T47D (cell line): ENCODE results near the gene LRRN2.

Experiments
- DNase-seq, 2 experiments: peaks; one replicate each; pipeline versions ENCODE4 v3.0.0 to v3.0.0-alpha.2; 2011 to 2012; ENCODE audit warnings: low read depth in 1 of 2, low spot score in 1 of 2
- JUND ChIP-seq: IDR thresholded peaks from 2 replicates; pipeline ENCODE4 v1.6.1; 2012; ENCODE audit warnings: low read depth
- in situ Hi-C: cut with HindIII; loops from 2 replicates; pipeline ENCODE4 v1.10.0; 2016; ENCODE audit warnings: low sequenced_read_pairs, low pct_unique_long_range_greater_than_20kb

LRRN2 gene

DNA sequence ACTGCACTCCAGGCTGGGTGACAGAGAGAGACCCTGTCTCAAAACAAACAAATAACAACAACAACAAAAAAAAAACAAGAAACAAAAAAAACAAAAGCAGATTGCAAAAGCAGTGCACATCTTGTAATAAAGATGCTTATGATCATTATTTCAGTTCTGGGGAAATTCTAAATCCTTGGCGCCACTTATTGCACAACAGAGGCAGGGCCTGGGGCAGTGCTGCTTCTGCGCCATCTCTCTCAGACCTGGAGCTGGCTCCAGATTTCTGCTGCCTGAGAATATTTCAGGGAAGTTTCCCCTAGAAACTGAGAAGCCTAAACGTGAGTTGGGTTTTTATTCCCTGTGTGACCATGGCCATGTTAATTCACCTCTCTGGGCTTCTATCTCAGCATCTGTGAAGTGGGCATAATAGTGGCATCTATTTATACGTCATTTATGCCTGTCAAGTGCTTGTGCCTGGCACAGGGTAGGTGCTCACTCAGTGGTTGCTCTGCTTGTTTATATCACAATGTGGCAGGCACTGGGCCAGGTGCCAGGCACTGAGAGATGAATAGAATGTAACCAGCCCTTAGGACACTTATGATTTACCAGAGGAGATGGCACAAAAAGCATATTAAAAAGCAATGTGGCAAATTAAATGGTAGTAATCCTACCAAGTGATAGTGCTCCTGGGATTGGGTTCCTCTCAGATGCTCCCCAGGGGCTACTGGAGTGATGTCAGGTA is 101.5 kb downstream of the LRRN2 start:
- in situ Hi-C loops, result no loop called here

DNA sequence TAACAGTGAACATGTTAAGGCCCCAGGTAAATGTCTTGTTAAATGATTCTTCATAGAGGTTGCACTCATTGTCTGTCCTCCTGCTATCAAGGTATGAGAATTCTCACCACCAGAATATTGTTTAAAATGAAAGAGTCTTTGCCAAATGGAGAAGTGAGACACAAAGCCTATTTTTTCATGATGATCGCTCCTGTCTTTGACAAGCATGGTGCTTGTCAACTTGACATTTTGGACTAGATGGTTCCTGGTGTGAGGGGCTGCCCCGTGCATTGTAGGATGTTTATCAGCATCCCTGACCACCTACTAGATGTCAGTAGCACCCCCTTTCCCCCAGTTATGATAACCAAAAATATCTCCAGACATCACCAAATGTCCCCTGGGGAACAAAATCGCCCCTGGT is 103.8 kb downstream of the LRRN2 start:
- TF ChIP-seq JUND, result no peak
- DNase-seq, result no peak
- in situ Hi-C loops, result no loop called here

More for the DNA sequence above, 101.5 kb downstream of the LRRN2 start:
- no peak for DNase-seq
- no peak for TF ChIP-seq JUND

DNA sequence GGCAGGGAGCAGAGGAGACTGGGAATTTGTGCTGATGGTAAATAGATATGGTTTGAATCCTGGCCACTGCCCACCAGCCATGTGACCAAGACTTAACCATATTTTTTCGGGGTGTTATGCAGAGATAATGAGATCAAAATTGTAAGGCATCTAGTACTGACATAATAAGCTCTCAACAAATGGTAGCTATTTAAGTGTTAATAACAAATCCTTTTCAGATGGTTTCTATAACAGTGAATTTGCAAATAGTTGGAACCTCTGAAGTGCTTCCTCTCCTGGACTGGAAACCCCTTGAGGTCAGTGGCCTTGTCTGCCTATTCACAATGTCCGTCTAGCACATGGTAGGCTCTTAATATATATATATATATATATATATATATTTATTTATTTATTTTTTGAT is 104.7 kb downstream of the LRRN2 start:
- in situ Hi-C loops, result no loop called here
- no peak for TF ChIP-seq JUND
- no peak for DNase-seq

DNA sequence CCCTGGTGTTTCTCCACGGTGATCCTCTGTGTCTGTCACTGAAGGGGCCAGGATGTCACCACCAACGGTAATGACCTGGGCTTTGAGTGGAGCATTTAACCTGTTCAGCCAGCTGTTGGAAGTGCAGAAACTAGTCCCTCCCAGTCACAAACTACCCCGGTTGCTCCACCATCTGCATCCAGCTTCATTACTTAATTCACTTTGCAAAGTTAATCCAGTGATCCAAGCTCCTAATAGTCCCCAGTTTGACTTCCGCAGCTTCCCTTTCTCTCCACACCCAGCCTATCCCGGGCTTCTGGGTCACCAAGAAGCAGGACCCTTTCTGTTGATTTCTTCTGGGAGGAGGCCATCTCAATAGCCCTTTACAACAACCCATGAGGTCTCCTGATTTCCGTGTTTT is 105.9 kb downstream of the LRRN2 start:
- no peak for TF ChIP-seq JUND
- in situ Hi-C loops, result no loop called here
- DNase-seq, result no peak

DNA sequence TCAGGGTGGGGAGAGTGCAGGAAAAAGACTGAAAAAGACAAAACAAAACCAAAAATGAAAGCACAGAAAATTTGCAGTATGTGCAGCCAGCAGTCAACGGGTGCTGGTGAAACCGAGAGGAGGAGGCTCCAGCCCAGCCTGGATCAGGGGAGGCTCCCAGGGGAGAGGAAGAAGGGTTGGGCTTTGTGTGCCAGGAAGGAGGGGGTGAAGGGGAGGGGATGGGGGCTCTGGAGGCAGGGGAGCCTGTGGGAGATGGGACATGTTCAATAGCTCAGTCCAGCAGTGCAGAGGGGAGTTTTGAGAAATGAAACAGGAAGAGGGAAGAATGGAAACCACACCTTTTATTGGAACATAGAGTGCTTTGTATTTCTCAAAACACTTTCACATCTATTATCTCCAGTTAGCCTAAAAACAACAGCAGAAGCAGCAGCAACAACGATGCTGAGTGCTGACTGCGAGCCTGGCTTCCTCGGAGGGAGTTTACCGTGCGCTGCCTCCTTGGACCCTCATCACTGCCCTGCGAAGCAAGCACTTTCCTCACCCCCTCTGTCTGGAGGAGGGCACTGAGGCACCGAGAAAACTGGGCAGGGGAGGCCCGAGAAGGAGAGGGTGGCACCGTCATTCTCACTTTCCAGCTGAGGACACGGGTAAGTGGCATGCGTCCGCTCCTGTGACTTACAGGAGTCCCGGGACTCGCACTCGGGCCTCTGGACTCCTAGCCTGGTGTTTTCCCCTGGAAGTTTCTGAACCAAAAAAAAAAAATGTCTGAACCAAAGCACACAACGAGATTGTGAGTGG is 106.5 kb downstream of the LRRN2 start:
- no peak for TF ChIP-seq JUND
- in situ Hi-C loops, result no loop called here
- DNase-seq, result no peak

DNA sequence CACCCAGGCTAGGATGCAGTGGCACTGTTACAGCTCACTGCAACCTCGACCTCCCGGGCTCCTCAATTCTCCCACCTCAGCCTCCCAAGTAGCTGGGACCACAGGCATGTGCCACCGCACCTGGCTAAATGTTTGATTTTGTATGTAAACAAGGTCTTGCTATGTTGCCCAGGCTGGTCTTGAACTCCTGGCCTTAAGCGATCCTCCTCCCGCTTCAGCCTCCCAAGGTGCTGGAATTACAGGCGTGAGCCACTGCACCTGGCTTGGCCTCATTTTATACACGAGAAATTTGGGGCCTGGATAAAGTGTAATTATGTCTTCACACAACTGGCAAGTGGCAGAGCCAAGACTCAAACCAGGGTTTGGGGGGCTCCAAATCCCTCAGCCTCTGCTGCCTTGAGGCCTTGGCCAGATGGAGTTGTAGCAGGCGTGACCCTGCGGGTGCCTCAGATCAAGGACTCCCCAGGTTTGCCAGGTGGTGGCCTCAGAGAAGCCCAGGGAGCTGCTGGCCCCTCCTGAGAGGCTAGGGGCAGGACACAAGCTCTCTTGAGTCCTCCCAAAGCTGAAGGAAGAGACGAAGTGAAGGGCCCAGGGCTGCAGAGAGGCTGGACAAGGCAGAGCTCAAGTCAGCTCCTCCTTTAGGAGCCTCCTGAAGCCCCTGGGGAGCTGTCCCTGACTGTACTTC is 107.6 kb downstream of the LRRN2 start:
- no peak for TF ChIP-seq JUND
- in situ Hi-C loops, result no loop called here
- DNase-seq, result no peak

DNA sequence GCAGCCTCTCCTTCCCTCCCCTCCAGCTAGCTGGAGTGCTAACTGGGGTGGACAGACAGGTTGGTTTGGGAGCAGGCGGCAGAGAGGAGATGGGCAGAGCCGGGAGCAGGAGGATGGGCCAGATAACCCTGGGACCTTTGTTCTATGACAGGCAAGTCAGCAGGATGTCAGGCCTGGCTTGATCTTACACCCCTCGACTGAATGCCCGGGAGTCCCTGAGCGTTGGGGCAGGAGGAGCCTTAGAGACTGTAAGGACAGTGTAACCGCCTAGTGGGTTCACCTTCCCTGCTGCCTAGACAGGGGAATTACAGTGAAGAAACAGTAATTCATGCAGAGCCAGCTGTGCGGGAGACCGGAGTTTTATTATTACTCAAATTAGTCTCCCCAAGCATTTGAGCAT is 109.1 kb downstream of the LRRN2 start:
- DNase-seq, result no peak
- TF ChIP-seq JUND, result no peak
- in situ Hi-C loops, result no loop called here

DNA sequence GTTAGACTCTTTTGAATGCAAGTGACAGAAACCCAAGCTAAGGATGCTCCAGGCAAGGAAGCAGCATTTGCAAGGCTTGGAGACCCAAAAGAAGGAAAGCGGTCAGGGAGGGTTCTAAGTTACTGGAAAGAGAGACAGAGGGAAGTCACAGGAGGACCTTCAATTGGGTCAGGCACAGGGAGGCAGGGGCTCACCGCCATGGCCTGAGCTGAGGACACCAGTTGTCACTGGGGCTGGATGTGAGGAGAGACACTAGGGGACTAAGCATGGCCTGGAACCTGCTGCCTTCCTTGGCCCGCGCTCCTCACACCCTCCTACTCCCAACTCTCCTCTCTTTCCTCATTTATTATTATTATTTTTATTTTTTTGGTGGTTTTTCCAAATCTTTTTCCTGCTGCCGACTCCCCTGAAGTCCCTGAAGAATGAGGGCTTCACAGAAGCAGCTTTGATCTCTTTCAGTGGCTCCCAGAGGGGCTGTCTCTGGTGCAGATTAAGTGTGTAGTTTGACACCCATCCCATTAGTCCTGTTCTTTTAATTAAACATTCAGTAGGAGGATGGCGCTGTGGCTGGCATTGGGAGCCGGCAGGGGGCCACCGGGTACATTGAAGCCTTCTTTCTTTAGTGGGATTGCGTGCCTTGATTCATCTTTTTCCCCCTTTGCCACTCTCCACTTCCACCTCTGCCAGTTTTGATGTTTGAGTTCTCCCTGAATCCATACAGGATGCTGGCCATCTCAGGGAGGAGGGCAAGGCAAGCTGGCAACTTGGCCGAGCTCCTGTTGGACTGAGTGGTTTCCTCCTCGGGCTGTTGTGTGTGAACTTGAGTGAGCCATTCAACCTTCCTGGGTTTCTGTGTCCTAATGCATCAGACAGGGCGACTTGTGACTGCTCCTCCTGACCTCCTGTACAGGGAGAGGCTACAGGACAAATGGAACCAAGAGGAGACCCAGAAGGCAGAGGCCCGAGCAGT is 110.0 kb downstream of the LRRN2 start:
- DNase-seq, result no peak
- TF ChIP-seq JUND, result no peak
- in situ Hi-C loops, result no loop called here

DNA sequence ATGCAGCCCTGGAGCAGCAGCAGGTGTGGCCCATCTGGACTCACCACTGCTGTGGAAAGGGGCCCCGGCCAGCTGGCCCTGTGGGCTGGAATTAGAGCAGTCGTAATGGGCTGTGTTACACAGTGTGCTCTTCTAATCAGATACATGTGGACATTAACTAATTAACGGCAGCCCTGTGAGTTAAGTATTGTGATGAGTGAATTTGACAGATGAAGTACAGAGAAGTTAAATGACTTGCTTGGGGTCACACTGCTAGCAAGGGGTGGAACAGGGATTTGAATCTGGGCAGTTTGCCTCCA is 110.7 kb downstream of the LRRN2 start:
- in situ Hi-C loops, result no loop called here
- no peak for DNase-seq
- no peak for TF ChIP-seq JUND

DNA sequence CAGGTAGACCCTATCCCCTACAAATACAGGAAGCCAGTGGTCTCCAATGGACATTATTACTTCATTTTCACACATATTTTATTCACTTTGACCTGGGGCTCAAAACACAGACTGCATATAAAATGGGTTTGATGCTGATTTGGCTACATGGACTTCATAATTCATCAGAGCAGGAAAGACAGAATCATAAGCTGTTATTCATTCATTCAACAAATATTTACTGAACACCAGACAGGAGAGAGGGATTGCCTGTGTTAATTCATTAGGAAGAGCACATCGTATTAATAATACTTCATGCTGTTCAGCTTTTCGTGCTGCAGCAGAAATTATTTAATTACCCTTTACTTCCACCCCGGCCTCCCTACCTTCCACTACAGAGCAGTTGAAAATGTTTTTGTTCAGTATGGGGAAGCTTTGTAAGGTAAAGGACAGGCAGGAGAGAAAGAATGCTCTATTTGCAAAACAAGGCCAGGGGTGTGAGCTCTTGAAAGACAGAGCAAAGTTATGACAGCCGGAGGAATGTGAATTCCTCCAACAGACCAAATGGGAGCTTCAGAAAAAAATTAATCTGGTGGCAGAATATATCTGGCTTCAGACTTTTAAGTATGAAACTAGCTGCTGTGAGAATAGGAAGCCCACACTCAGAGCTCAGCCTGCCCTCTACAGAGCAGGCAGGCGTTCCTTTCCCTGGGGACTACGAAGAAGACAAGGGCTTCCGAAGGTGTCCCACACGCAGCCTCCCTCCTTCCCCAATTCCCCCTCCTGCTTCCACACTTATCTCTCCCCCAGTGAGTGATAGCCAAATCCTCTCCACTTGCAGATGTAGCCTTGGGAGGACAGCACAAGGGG is 111.3 kb downstream of the LRRN2 start:
- in situ Hi-C loops, result no loop called here
- no peak for DNase-seq
- no peak for TF ChIP-seq JUND
